Choroid plexus epithelial cell (primary cell): ENCODE data around the gene TMCC3.

Experiments used
- DNase-seq: peaks from one replicate; pipeline ENCODE4 v3.0.0-alpha.2; 2010; ENCODE audit warnings: low read depth
- H3K4me3 ChIP-seq: 2 replicates; pipeline ENCODE4 v1.5.1; 2011; ENCODE audit warnings: low read depth, mild to moderate bottlenecking, control low read depth, low read length, moderate library complexity
- CTCF ChIP-seq: conservative IDR thresholded peaks from 2 replicates; pipeline ENCODE4 v1.5.1; 2011; ENCODE audit warnings: low read depth, mild to moderate bottlenecking, control low read depth, inconsistent platforms, low read length, moderate library complexity

The TMCC3 gene

GRCh38 chr12:94644141-94644979 is 6.0 kb downstream of the TMCC3 start:
- TF ChIP-seq CTCF, result no peak
- H3K4me3 ChIP-seq, result peak overlapping the region; percentile 23
- DNase-seq, result peak; percentile 92

- DNase-seq, result peak; percentile 31
- no peak for TF ChIP-seq CTCF
- no peak overlapping the region for H3K4me3 ChIP-seq
Measured at GRCh38 chr12:94643606-94644005, 6.8 kb downstream of the TMCC3 start.

- no peak for TF ChIP-seq CTCF
- no peak overlapping the region for H3K4me3 ChIP-seq
- no peak for DNase-seq
Measured at GRCh38 chr12:94641283-94641682, 9.1 kb downstream of the TMCC3 start.

GRCh38 chr12:94640134-94640928 is 10.0 kb downstream of the TMCC3 start:
- DNase-seq, result peak; percentile 96
- H3K4me3 ChIP-seq, result no peak overlapping the region
- TF ChIP-seq CTCF, result no peak

- DNase-seq, result no peak
- no peak for TF ChIP-seq CTCF
- H3K4me3 ChIP-seq, result no peak overlapping the region
Measured at GRCh38 chr12:94638521-94638920, 11.8 kb downstream of the TMCC3 start.

GRCh38 chr12:94637390-94638113 is 12.8 kb downstream of the TMCC3 start:
- no peak for TF ChIP-seq CTCF
- DNase-seq, result no peak
- H3K4me3 ChIP-seq, result no peak overlapping the region
